Esophagus muscularis mucosa (tissue), 4 donors: Measurements from ENCODE around the gene MBOAT7. TPM values are rescaled to one million over a fixed set of nuclear protein-coding genes. Genes with fewer than 3 reads are reported as not detected.
"Not testable (repeated sequence)": the region's sequence is repeated elsewhere in the genome, so short reads cannot be mapped to it uniquely, and the experiment has no call there.

Experiments
- DNase-seq: peaks from one replicate; pipeline ENCODE4 v3.0.0-alpha.2; 2017; ENCODE audit errors: extremely low spot score
- H3K27ac ChIP-seq, 4 donors: fragments of 200-600 bp; sonication (generic); replicated peaks in 1 of 4; 1 replicate in 3 of 4; 2 replicates in 1 of 4; pipeline ENCODE4 v1.5.1; 2016 to 2019; ENCODE audit warnings: mild to moderate bottlenecking in 1 of 4
- H3K27me3 ChIP-seq, 4 donors: fragments of 200-600 bp; sonication (generic); one replicate each; pipeline versions ENCODE4 v1.5.1 to v1.6.0; 2016 to 2019
- H3K36me3 ChIP-seq, 4 donors: fragments of 200-600 bp; sonication (generic); one replicate each; pipeline ENCODE4 v1.5.1; 2016 to 2019
- H3K4me1 ChIP-seq, 4 donors: fragments of 200-600 bp; sonication (generic); one replicate each; pipeline ENCODE4 v1.5.1; 2016 to 2019
- H3K4me3 ChIP-seq, 4 donors: fragments of 200-600 bp; sonication (generic); 1 replicate in 2 of 4; 2 replicates in 2 of 4; pipeline ENCODE4 v1.5.1; 2016 to 2019; ENCODE audit warnings: mild to moderate bottlenecking in 4 of 4, moderate library complexity in 1 of 4
- H3K9me3 ChIP-seq, 4 donors: fragments of 200-600 bp; sonication (generic); 1 replicate in 3 of 4; 2 replicates in 1 of 4; pipeline ENCODE4 v1.5.1; 2016 to 2019
- EP300 ChIP-seq: sonication (generic); formaldehyde crosslinking; IDR thresholded peaks from one replicate; pipeline ENCODE4 v1.6.1; 2017; ENCODE audit warnings: antibody characterized with exemption
- POLR2A ChIP-seq: fragments of 450-650 bp; IDR thresholded peaks from one replicate; pipeline ENCODE4 v1.6.1; 2017; ENCODE audit warnings: antibody characterized with exemption, moderate library complexity, mild to moderate bottlenecking, low read depth
- POLR2AphosphoS5 ChIP-seq, 2 donors: sonication (generic); formaldehyde crosslinking; IDR thresholded peaks; one replicate each; pipeline ENCODE4 v1.6.1; 2017; ENCODE audit warnings: antibody characterized with exemption in 2 of 2
- WGBS: methylation state at CpG from one replicate; pipeline ENCODE4 v1.1.5; 2018; 5-methylcytosine and 5-hydroxymethylcytosine counted together
- intact Hi-C: fragments of 100-400 bp; cut with DNase I; formaldehyde crosslinking; loops from one replicate; pipeline ENCODE4 v1.15.1; 2023
- total RNA-seq, 4 donors: library from RNA; depleted of rRNA; stranded (reverse); fragments of >200 nt; gene quantifications; one replicate each; pipeline versions ENCODE4 v1.1.0 to v1.2.1, GENCODE V29; 2016
- TF ChIP-seq, protein P1 (sequence below), 3 experiments: fragments of 200-600 bp in 2 of 3; fragments of 450-650 bp in 1 of 3; sonication (generic) in 2 of 3; IDR thresholded peaks; one replicate each; pipeline ENCODE4 v1.5.1; 2017 to 2019; ENCODE audit warnings: antibody characterized with exemption in 3 of 3, mild to moderate bottlenecking in 2 of 3, moderate library complexity in 1 of 3

MBOAT7 gene
- total RNA-seq, 4 donors from 2014 or later, result 40.3 to 83.2 (median 59.4) TPM

DNA sequence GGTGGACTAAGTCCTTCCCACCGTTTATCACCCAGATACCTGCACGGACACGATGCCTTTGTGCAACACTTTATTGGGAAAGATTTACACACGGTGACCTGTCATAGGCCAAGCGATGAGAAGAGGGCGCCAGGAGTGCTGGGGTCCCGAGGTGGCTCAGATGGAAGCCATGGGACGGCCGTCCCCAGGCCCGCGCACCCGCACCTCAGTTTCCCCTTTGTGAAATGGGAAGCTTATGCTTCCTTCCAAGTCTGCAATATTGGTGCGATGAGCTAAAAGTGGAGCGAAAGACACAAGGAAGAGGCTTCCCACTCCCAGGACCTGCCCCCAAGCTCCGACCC, 16.1 kb downstream of the MBOAT7 start:
- TF ChIP-seq POLR2AphosphoS5 (IDR thresholded peaks at IDR 0.05) (no peak), EP300 (no peak), POLR2A (no peak)
- TF ChIP-seq, protein P1, sequence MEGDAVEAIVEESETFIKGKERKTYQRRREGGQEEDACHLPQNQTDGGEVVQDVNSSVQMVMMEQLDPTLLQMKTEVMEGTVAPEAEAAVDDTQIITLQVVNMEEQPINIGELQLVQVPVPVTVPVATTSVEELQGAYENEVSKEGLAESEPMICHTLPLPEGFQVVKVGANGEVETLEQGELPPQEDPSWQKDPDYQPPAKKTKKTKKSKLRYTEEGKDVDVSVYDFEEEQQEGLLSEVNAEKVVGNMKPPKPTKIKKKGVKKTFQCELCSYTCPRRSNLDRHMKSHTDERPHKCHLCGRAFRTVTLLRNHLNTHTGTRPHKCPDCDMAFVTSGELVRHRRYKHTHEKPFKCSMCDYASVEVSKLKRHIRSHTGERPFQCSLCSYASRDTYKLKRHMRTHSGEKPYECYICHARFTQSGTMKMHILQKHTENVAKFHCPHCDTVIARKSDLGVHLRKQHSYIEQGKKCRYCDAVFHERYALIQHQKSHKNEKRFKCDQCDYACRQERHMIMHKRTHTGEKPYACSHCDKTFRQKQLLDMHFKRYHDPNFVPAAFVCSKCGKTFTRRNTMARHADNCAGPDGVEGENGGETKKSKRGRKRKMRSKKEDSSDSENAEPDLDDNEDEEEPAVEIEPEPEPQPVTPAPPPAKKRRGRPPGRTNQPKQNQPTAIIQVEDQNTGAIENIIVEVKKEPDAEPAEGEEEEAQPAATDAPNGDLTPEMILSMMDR (IDR thresholded peaks at IDR 0.05), result no peak
- Histone ChIP-seq H3K4me3 (peak overlapping the region in 1 of 4 donors; percentile 4), H3K27me3 (peaks cover 0 to 33% (median 7%) of the 10 kb centered on the region in 4 donors), H3K27ac (no peak overlapping the region), H3K36me3 (peaks cover 0 to 9% (median 7%) of the 10 kb centered on the region in 4 donors), H3K9me3 (no peaks in the 10 kb centered on the region), H3K4me1 (peaks cover 1 to 12% (median 4%) of the 10 kb centered on the region in 4 donors)
- no peak for DNase-seq
- 52% methylated on average over 6 of the region's 15 CpGs for WGBS
- intact Hi-C loops, result no loop called here

DNA sequence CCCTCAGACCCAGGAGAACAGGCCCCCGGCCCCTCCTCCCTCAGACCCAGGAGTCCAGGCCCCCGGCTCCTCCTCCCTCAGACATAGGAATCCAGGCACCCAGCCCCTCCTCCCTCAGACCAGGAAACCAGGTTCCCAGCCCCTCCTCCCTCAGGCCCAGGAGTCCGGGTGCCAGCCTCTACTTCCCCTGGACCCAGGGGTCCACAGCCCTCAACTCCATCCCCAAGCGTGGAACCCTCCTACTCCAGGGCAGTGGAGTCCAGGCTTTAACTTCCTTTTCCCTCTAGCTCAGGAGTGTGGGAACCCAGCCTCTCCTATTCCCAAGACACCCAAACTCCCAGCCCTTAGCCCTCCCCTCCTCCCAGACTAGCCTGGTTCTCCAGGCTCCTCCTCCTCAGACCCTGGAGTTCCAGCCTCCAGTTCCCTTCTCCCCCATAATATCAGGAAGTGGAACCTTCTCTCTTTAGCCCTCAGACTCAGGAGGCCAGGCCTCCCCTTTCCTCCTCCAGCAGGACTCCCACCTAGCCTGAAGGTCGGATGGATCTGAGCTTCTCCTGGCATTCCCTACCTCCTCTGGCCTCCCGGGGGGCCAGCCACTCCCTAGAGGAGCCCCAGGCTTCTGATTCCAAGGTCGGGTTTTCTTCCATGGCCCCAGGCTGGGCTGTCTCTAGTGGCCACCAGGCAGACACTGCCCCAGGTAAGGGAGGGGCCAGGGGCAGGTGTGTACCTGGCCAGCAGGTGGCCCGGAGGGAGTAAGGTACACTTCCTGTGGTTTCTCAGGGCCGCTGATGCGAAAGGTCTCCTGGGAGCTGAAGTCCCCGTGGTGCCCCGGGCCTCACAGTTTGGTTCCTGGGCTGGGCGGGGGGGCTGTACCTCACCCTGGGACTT, 16.7 kb downstream of the MBOAT7 start, which contains the start of gene TMC4:
Gene TMC4, minus strand, starts transcription at position 690 of the 888 bp plus-strand sequence. Its CDS starts 43 bp downstream, at position 647.
- intact Hi-C loops, result no loop called here
- peaks cover 4 to 16% (median 8%) of the 10 kb centered on the region in 4 donors for H3K4me1 ChIP-seq

DNA sequence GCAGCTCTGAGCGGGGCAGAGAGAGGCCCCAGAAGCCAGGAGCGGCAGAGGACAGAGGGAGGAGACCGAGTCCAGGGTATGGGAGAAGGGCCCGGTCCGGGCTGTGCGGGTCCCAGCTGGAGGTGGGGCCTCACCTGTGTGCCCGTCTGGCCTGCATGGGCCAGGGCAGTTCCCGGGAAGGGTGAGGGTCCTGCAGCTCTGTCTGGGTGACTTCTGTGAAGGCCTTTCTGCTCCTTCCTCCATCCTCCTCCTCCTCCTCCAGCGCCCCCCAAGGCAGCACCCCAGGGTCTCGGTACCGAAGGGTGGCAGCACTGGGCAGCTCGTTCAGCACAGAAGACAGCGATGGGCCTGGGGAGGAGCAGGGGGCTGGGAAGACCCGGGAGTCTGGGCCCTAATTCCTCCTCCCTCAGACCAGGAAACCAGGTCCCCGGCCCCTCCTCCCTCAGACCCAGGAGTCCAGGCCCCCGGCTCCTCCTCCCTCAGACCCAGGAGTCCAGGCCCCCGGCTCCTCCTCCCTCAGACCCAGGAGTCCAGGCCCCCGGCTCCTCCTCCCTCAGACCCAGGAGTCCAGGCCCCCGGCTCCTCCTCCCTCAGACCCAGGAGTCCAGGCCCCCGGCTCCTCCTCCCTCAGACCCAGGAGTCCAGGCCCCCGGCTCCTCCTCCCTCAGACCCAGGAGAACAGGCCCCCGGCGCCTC, 17.5 kb downstream of the MBOAT7 start:
- H3K36me3 ChIP-seq, H3K27ac ChIP-seq, H3K4me3 ChIP-seq, H3K9me3 ChIP-seq, DNase-seq: not testable (repeated sequence)
- Histone ChIP-seq H3K27me3 (peaks cover 0 to 47% (median 7%) of the 10 kb centered on the region in 4 donors), H3K4me1 (peaks cover 4 to 16% (median 8%) of the 10 kb centered on the region in 4 donors)
- intact Hi-C loops, result loop anchor here (2.0 kb wide), 1 partner anchor 59 kb away; no protein-coding TSS in a partner anchor
- 81% methylated on average over 14 of the region's 23 CpGs for WGBS

More for the DNA sequence above, 16.7 kb downstream of the MBOAT7 start, which contains the start of gene TMC4:
- Histone ChIP-seq H3K4me3 (peak within 1 kb of the TSS in 3 of 4 donors; percentile 4 to 16 (median 12)), H3K9me3 (no peaks in the 10 kb centered on the region), H3K36me3 (peaks cover 0 to 7% (median 4%) of the 10 kb centered on the region in 4 donors), H3K27me3 (peaks cover 0 to 39% (median 7%) of the 10 kb centered on the region in 4 donors), H3K27ac (peak within 1 kb of the TSS in 2 of 4 donors; percentile 28 to 55)
- TF ChIP-seq, protein P1 (IDR thresholded peaks at IDR 0.05), result no peak
- TF ChIP-seq POLR2AphosphoS5 (IDR thresholded peaks at IDR 0.05), result no peak
- TF ChIP-seq POLR2A, result no peak
- no peak for TF ChIP-seq EP300
- no peak for DNase-seq
- WGBS, result 23% methylated on average over 5 of the region's 13 CpGs

DNA sequence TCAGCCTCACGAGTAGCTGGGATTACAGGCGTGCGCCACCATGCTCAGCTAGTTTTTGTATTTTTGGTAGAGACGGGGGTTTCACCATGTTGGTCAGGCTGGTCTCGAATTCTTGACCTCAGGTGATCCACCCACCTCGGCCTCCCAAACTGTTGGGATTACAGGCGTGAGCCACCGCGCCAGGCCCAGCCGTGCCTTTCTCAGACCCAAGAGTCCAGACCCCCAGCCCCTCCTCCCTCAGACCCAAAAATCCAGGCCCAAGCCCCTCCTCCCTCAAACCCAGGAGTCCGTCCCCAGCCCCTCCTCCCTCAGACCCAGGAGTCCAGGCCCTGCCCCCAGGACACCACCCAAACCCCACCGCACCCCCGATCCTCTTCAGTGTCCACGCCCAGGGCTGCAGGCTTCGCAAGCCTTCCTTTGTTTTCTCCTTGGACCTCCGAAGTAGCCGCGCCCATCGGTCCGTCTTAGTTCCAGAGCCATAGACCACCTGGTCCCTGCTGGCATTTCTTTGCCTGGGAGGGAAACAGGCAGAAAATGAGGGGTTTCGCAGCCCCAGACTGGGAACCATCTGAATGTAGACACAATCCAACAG, 20.1 kb downstream of the MBOAT7 start:
- Histone ChIP-seq H3K36me3 (no peaks in the 10 kb centered on the region), H3K27ac (no peak overlapping the region), H3K27me3 (peaks cover 0 to 67% (median 15%) of the 10 kb centered on the region in 4 donors), H3K9me3 (no peaks in the 10 kb centered on the region), H3K4me3 (no peak overlapping the region), H3K4me1 (peaks cover 10 to 25% (median 15%) of the 10 kb centered on the region in 4 donors)
- no peak for DNase-seq
- TF ChIP-seq POLR2A, result no peak
- TF ChIP-seq, protein P1 (IDR thresholded peaks at IDR 0.05), result no peak
- WGBS, result 82% methylated on average over 21 of the region's 21 CpGs
- intact Hi-C loops, result loop anchor here (5.0 kb wide), 1 partner anchor 33 kb away; the partner anchor contains the start of gene RPS9
